ENCODE results near the gene ULBP1.

DNA sequence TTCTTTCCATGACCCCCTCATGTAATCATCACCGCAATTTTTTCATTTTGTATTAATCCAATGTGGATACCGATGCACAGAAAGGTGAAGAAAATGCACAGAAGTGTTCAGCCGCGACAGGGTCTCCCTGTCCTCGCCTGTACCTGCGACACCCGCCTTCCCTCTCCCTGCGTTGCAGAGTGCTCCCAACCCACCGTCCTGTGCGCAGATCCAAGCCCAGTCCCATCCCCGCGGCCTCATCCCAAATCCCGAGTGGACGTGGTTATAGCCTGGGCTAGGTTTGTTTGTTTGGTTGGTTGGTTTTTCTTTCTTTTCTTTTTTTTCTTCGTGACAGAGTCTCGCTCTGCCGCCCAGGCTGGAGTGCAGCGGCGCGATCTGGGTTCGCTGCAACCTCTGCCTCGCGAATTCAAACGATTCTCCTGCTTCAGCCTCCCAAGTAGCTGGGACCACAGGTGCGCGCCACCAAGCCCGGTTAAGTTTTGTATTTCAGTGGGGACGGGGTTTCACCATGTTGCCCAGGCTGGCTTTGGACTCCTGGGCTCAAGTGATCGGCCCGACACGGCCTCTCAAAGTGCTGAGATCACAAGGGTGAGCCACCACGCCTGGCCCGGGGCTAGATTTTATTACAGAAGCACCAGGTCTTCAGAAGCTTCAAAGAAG, 40.3 kb upstream of the ULBP1 start:
- TF ChIP-seq, protein P1, sequence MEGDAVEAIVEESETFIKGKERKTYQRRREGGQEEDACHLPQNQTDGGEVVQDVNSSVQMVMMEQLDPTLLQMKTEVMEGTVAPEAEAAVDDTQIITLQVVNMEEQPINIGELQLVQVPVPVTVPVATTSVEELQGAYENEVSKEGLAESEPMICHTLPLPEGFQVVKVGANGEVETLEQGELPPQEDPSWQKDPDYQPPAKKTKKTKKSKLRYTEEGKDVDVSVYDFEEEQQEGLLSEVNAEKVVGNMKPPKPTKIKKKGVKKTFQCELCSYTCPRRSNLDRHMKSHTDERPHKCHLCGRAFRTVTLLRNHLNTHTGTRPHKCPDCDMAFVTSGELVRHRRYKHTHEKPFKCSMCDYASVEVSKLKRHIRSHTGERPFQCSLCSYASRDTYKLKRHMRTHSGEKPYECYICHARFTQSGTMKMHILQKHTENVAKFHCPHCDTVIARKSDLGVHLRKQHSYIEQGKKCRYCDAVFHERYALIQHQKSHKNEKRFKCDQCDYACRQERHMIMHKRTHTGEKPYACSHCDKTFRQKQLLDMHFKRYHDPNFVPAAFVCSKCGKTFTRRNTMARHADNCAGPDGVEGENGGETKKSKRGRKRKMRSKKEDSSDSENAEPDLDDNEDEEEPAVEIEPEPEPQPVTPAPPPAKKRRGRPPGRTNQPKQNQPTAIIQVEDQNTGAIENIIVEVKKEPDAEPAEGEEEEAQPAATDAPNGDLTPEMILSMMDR (IDR thresholded peaks at IDR 0.05) = no peak
- TF ChIP-seq POLR2A (IDR thresholded peaks at IDR 0.05) (no peak), POLR2AphosphoS5 (IDR thresholded peaks at IDR 0.05) (no peak)

Data from gastroesophageal sphincter (tissue), 3 donors.